ENCODE data around the gene SMARCAD1. TPM values are rescaled to one million over a fixed set of nuclear protein-coding genes. Genes with fewer than 3 reads are reported as not detected.

Gene SMARCAD1
- total and polyA plus RNA-seq, 9 of the 15 experiments (the other 6 are each of a cell fraction or from before 2014, with no cell fraction given), result 11.2 to 52.2 (median 34.6) TPM

DNA sequence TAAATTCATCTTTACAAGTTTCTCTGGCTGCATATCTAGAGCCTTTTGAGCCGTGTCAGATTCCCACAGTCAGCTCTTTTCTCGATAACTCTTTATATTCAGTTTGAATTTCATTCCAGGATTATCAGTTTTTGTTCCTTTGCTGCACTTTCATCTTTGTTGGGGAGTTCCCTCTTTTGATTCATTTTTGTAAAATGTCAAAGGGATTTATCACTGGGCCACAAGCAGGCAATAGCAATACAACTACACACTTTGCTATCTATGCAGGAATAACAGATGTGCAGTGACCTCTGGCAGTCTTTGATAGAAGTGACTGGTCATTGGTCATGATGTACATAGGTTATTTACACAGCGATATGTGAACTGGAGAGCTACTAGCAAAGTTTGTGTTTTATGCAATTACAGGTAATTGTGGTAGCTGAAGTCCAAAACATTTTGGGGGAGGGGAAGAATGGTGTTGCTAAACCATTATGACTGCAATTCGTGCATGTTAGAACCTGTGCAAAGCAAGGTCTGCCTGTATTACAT, 91.1 kb downstream of the SMARCAD1 start (continued):
- TF ChIP-seq, protein P1, sequence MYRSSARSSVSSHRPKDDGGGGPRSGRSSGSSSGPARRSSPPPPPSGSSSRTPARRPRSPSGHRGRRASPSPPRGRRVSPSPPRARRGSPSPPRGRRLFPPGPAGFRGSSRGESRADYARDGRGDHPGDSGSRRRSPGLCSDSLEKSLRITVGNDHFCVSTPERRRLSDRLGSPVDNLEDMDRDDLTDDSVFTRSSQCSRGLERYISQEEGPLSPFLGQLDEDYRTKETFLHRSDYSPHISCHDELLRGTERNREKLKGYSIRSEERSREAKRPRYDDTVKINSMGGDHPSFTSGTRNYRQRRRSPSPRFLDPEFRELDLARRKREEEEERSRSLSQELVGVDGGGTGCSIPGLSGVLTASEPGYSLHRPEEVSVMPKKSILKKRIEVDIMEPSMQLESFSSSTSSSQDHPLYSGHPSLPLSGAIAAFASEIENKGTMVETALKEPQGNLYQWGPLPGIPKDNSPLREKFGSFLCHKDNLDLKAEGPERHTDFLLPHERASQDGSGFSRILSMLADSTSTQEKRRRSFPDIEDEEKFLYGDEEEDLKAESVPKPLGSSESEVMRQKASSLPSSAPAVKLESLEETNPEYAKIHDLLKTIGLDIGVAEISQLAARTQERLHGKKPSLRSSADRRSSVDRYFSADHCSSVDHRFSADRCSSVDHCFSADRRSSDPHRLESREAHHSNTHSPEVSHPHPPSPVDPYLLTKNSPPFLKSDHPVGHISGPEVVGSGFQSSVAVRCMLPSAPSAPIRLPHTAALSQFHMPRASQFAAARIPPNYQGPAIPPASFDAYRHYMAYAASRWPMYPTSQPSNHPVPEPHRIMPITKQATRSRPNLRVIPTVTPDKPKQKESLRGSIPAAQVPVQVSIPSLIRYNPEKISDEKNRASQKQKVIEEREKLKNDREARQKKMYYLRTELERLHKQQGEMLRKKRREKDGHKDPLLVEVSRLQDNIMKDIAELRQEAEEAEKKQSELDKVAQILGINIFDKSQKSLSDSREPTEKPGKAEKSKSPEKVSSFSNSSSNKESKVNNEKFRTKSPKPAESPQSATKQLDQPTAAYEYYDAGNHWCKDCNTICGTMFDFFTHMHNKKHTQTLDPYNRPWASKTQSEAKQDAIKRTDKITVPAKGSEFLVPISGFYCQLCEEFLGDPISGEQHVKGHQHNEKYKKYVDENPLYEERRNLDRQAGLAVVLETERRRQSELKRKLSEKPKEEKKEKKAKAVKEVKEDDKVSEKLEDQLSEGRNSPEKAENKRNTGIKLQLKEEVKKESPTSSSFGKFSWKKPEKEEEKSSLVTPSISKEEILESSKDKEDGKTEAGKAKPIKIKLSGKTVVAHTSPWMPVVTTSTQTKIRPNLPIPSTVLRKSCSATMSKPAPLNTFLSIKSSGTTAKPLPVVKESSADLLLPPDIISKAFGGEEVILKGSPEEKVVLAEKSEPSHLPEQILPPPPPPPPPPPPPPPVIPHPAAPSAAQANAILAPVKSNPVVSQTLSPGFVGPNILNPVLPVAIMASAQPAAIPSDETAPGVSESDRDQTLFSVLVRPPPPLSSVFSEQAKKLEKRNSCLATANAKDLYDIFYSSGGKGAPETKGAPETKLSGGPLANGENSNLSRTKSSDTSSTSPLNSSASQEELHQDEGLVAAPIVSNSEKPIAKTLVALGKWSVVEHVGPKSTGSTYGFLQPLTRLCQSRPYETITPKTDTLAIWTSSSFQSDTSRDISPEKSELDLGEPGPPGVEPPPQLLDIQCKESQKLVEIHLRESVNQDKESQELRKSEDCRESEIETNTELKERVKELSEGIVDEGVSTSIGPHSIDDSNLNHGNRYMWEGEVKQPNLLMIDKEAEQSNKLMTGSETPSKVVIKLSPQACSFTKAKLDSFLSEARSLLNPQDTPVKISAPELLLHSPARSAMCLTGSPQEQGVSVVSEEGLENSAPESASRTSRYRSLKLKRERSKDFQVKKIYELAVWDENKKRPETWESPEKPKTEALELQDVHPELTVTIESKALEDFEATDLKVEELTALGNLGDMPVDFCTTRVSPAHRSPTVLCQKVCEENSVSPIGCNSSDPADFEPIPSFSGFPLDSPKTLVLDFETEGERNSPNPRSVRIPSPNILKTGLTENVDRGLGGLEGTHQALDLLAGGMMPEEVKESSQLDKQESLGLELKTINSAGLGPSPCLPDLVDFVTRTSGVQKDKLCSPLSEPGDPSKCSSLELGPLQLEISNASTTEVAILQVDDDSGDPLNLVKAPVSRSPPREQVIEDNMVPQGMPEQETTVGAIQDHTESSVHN (IDR thresholded peaks at IDR 0.05; ENCODE audit: borderline replicate concordance in 1 of 2, low read depth in 1 of 2), result no peak
- no peak for TF ChIP-seq ZNF217 (CRISPR knock-in tag; IDR thresholded peaks at IDR 0.05)
- TF ChIP-seq, protein P2, sequence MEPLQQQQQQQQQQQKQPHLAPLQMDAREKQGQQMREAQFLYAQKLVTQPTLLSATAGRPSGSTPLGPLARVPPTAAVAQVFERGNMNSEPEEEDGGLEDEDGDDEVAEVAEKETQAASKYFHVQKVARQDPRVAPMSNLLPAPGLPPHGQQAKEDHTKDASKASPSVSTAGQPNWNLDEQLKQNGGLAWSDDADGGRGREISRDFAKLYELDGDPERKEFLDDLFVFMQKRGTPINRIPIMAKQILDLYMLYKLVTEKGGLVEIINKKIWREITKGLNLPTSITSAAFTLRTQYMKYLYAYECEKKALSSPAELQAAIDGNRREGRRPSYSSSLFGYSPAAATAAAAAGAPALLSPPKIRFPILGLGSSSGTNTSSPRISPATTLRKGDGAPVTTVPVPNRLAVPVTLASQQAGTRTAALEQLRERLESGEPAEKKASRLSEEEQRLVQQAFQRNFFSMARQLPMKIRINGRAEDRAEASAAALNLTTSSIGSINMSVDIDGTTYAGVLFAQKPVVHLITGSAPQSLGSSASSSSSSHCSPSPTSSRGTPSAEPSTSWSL (CRISPR knock-in tag; IDR thresholded peaks at IDR 0.05; ENCODE audit: borderline replicate concordance), result no peak
- TF ChIP-seq GABPB1 (CRISPR knock-in tag; IDR thresholded peaks at IDR 0.05), result no peak
- TF ChIP-seq, protein P3, sequence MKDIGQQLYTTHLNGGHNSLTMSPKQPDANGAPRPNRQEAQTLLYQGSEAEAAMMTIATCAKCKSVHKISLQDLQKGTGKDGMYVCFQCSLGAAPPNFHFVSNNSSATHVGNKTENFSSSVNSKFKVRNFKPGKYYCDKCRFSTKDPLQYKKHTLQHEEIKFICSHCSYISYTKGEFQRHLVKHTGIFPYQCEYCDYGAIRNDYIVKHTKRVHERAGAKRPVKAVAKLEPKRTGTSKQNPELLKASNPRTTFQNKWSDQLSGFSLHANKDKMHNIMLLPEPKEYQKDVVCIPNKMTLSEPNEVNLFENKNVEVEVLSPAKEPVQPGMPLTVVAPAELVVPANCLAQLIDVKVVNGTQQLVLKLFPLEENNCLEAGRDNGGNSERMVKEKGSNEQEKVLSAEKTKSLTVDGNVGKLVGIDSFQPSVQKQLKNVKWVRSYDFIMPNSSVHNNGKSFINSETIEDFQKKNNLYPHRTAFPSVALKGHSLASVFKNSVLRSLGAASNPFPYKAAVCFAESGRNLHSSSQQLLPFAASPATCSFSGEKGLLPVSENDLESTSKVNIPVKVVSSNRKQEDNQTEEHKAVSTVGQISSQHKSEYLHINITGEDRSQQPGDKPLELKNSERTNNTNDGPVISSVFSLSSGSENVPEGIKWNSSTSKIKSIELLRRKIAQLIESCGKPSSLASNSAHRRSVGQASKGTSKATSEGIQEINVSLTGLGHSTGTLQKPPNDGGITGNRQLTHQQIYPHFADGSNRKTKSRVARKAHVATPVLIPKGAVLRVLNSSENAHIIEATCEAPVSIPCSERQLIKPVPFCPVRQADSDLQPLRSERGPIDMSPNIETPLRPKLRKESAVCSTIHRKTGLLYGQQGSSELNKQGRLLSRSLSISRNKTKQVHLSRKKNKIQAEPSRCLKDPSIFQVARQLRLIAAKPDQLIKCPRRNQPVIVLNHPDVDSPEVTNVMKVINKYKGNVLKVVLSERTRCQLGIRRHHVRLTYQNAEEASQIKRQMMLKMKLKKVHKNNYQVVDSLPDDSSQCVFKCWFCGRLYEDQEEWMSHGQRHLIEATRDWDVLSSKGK (CRISPR knock-in tag; IDR thresholded peaks at IDR 0.05), result no peak
- TF ChIP-seq, protein P4, sequence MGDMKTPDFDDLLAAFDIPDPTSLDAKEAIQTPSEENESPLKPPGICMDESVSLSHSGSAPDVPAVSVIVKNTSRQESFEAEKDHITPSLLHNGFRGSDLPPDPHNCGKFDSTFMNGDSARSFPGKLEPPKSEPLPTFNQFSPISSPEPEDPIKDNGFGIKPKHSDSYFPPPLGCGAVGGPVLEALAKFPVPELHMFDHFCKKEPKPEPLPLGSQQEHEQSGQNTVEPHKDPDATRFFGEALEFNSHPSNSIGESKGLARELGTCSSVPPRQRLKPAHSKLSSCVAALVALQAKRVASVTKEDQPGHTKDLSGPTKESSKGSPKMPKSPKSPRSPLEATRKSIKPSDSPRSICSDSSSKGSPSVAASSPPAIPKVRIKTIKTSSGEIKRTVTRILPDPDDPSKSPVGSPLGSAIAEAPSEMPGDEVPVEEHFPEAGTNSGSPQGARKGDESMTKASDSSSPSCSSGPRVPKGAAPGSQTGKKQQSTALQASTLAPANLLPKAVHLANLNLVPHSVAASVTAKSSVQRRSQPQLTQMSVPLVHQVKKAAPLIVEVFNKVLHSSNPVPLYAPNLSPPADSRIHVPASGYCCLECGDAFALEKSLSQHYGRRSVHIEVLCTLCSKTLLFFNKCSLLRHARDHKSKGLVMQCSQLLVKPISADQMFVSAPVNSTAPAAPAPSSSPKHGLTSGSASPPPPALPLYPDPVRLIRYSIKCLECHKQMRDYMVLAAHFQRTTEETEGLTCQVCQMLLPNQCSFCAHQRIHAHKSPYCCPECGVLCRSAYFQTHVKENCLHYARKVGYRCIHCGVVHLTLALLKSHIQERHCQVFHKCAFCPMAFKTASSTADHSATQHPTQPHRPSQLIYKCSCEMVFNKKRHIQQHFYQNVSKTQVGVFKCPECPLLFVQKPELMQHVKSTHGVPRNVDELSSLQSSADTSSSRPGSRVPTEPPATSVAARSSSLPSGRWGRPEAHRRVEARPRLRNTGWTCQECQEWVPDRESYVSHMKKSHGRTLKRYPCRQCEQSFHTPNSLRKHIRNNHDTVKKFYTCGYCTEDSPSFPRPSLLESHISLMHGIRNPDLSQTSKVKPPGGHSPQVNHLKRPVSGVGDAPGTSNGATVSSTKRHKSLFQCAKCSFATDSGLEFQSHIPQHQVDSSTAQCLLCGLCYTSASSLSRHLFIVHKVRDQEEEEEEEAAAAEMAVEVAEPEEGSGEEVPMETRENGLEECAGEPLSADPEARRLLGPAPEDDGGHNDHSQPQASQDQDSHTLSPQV (IDR thresholded peaks at IDR 0.05), result no peak

Measured in K562 (cell line).